GM12878 (cell line): ENCODE measurements around the gene KRR1. TPM values are rescaled to one million over a fixed set of nuclear protein-coding genes. Genes with fewer than 3 reads are reported as not detected.

Source experiments
- CEBPZ ChIP-seq: fragments of 150-350 bp; IDR thresholded peaks from 2 replicates; pipeline ENCODE4 v1.6.1; 2016; ENCODE audit warnings: low read depth, low read length
- E2F8 ChIP-seq: fragments of 450-650 bp; IDR thresholded peaks from 2 replicates; pipeline ENCODE4 v1.6.1; 2018; ENCODE audit warnings: mild to moderate bottlenecking, low read depth, moderate library complexity; ENCODE audit not compliant: partially characterized antibody
- EGR1 ChIP-seq, 2 experiments: IDR thresholded peaks; 1 replicate in 1 of 2; 2 replicates in 1 of 2; pipeline ENCODE4 v1.6.1; 2011 to 2012; ENCODE audit warnings: low read depth in 2 of 2, low read length in 2 of 2, borderline replicate concordance in 1 of 2, mild to moderate bottlenecking in 1 of 2, moderate library complexity in 1 of 2
- MAX ChIP-seq: IDR thresholded peaks from 2 replicates; pipeline ENCODE4 v1.6.1; 2012; ENCODE audit warnings: low read depth, low read length, improper control_type of control experiment
- MYB ChIP-seq: fragments of 150-350 bp; IDR thresholded peaks from 2 replicates; pipeline ENCODE4 v1.6.1; 2014; ENCODE audit warnings: mild to moderate bottlenecking, low read depth, low read length, borderline replicate concordance
- NKRF ChIP-seq: fragments of 450-650 bp; conservative IDR thresholded peaks from 2 replicates; pipeline ENCODE4 v1.6.1; 2017; ENCODE audit warnings: mild to moderate bottlenecking, moderate library complexity
- PBX3 ChIP-seq: IDR thresholded peaks from 2 replicates; pipeline ENCODE4 v1.6.1; 2011; ENCODE audit warnings: mild to moderate bottlenecking, low read depth, low read length, moderate library complexity; ENCODE audit not compliant: insufficient replicate concordance
- RAD21 ChIP-seq: IDR thresholded peaks from 2 replicates; pipeline ENCODE4 v1.6.1; 2011; ENCODE audit warnings: mild to moderate bottlenecking, low read depth, low read length, moderate library complexity; ENCODE audit not compliant: insufficient read depth
- RB1 ChIP-seq: fragments of 450-650 bp; formaldehyde crosslinking; IDR thresholded peaks from 2 replicates; pipeline ENCODE4 v1.6.1; 2017; ENCODE audit warnings: mild to moderate bottlenecking, borderline replicate concordance
- SRF ChIP-seq, 2 experiments: IDR thresholded peaks; 2 replicates each; pipeline ENCODE4 v1.6.1; 2011; ENCODE audit warnings: low read depth in 2 of 2, low read length in 2 of 2, mild to moderate bottlenecking in 1 of 2, moderate library complexity in 1 of 2
- WRNIP1 ChIP-seq: IDR thresholded peaks from 2 replicates; pipeline ENCODE4 v1.6.1; 2011; ENCODE audit warnings: low read depth, low read length, improper control_type of control experiment, borderline replicate concordance
- ZBED1 ChIP-seq: IDR thresholded peaks from 2 replicates; pipeline ENCODE4 v1.6.1; 2016; ENCODE audit warnings: borderline replicate concordance
- ZBTB4 ChIP-seq: fragments of 450-650 bp; formaldehyde crosslinking; IDR thresholded peaks from 2 replicates; pipeline ENCODE4 v1.4.0; 2022; ENCODE audit warnings: mild to moderate bottlenecking, moderate library complexity
- polyA plus RNA-seq, 11 experiments: library from polyadenylated mRNA; depleted of rRNA in 4 of 11; unstranded in 6 of 11; stranded (reverse) in 5 of 11; fragments of >200 nt; fragmentation: Nextera tagmentation in 4 of 11; fragmentation: Illumina TruSeq in 1 of 11; extraction: Ambion mirVana in 4 of 11; extraction: Trizol in 1 of 11; gene quantifications; 1 replicate in 1 of 11; 2 replicates in 10 of 11; pipeline versions ENCODE4 v1.2.1 to v1.2.3, GENCODE V29; 2011 to 2016; ENCODE audit warnings: inconsistent platforms in 2 of 11, missing spikeins in 2 of 11, low read depth in 1 of 11
- total RNA-seq, 4 experiments: library from RNA; depleted of rRNA in 3 of 4; stranded (reverse); fragments of >200 nt in 3 of 4; fragmentation: Illumina TruSeq in 1 of 4; extraction: Trizol in 1 of 4; gene quantifications; 2 replicates each; pipeline versions ENCODE4 v1.2.1 to v1.2.3, GENCODE V29; 2013 to 2021

Gene KRR1
- total and polyA plus RNA-seq, 10 of the 15 experiments (the other 5 are each of a cell fraction or from before 2014, with no cell fraction given): 29.6 to 103 (median 75.3) TPM

GRCh38 chr12:75511116-75512048, at the start of gene KRR1 (continued):
- TF ChIP-seq E2F8 (peak; percentile 91), NKRF (peak; percentile 39; the same call in 1 of the 2 replicates), RAD21 (no peak), EGR1 (IDR thresholded peaks at IDR 0.05; ENCODE audit: borderline replicate concordance in 1 of 2, low read depth in 2 of 2, low read length in 2 of 2) (peak; percentile 35 to 69; a peak in 2 of 3 replicates), PBX3 (no peak), ZBED1 (peak; percentile 73; the same call in 1 of the 2 replicates), MYB (peak; percentile 51; the same call in 1 of the 2 replicates), CEBPZ (no peak), WRNIP1 (0 out of 2 replicates have a peak, but pooled peaks have one; percentile 44), MAX (peak; percentile 10; the same call in 1 of the 2 replicates), ZBTB4 (CRISPR knock-in tag) (no peak), RB1 (peak; percentile 98; the same call in 1 of the 2 replicates), SRF (IDR thresholded peaks at IDR 0.05; ENCODE audit: low read depth in 2 of 2, low read length in 2 of 2) (peak in 1 of 2 experiments; percentile 83; a peak in 2 of 4 replicates)
